DOHH2 (cell line): ENCODE data around the gene SYTL1.
A peak's percentile ranks its signal among the peaks of the same experiment; 100 is the strongest.

ENCODE experiments used
- H3F3A ChIP-seq: fragments of 200-600 bp; sonication (generic), shearing (Covaris generic); 2 replicates; pipeline ENCODE4 v1.6.0; 2016; ENCODE audit warnings: antibody characterized with exemption, mild to moderate bottlenecking; ENCODE audit not compliant: control insufficient read depth, insufficient read depth
- H3K27ac ChIP-seq: fragments of 200-600 bp; sonication (generic); 2 replicates; pipeline ENCODE4 v1.5.1; 2014; ENCODE audit warnings: low read depth, mild to moderate bottlenecking, low read length, moderate library complexity
- H3K27me3 ChIP-seq: fragments of 200-600 bp; sonication (generic); 2 replicates; pipeline ENCODE4 v1.6.1; 2014; ENCODE audit warnings: mild to moderate bottlenecking, low read length, mixed read lengths; ENCODE audit not compliant: control insufficient read depth
- H3K36me3 ChIP-seq: fragments of 200-600 bp; sonication (generic); 2 replicates; pipeline ENCODE4 v1.6.1; 2014; ENCODE audit warnings: mild to moderate bottlenecking, low read length, moderate library complexity, mixed read lengths; ENCODE audit not compliant: control insufficient read depth
- H3K4me1 ChIP-seq: fragments of 200-600 bp; sonication (generic); 2 replicates; pipeline ENCODE4 v1.6.1; 2014; ENCODE audit warnings: mild to moderate bottlenecking, low read length, mixed read lengths; ENCODE audit not compliant: control insufficient read depth
- H3K4me2 ChIP-seq: fragments of 200-600 bp; sonication (generic); 2 replicates; pipeline ENCODE4 v1.6.0; 2014; ENCODE audit warnings: mild to moderate bottlenecking, low read length, moderate library complexity
- H3K4me3 ChIP-seq: fragments of 200-600 bp; sonication (generic); 2 replicates; pipeline ENCODE4 v1.5.1; 2014; ENCODE audit warnings: mild to moderate bottlenecking, low read length, mixed read lengths
- H3K79me2 ChIP-seq: fragments of 200-600 bp; sonication (generic); 2 replicates; pipeline ENCODE4 v1.6.1; 2014; ENCODE audit warnings: mild to moderate bottlenecking, low read length, mixed read lengths; ENCODE audit not compliant: control insufficient read depth
- H3K9me2 ChIP-seq: fragments of 200-600 bp; sonication (generic); replicated peaks from 2 replicates; pipeline ENCODE4 v1.6.1; 2014; ENCODE audit warnings: mild to moderate bottlenecking, low read length, mixed read lengths; ENCODE audit not compliant: control insufficient read depth
- H3K9me3 ChIP-seq: fragments of 200-600 bp; sonication (generic); 2 replicates; pipeline ENCODE4 v1.6.1; 2014; ENCODE audit warnings: antibody characterized with exemption, low read length, mixed read lengths; ENCODE audit not compliant: control insufficient read depth, insufficient read depth
- H4K20me1 ChIP-seq: fragments of 200-600 bp; sonication (generic); 2 replicates; pipeline ENCODE4 v1.6.0; 2014; ENCODE audit warnings: low read depth, mild to moderate bottlenecking, antibody characterized with exemption, low read length, moderate library complexity; ENCODE audit not compliant: control insufficient read depth, insufficient read depth
- CTCF ChIP-seq: fragments of 200-600 bp; sonication (generic); IDR thresholded peaks from one replicate; pipeline ENCODE4 v1.5.1; 2014; ENCODE audit warnings: antibody characterized with exemption, mild to moderate bottlenecking, low read depth, low read length; ENCODE audit not compliant: poor library complexity, severe bottlenecking
- EZH2phosphoT487 ChIP-seq: fragments of 200-600 bp; sonication (generic); IDR thresholded peaks from 2 replicates; pipeline ENCODE4 v1.6.1; 2017; ENCODE audit warnings: borderline replicate concordance, mild to moderate bottlenecking, antibody characterized with exemption, low read length, moderate library complexity, mixed read lengths

Gene SYTL1

GRCh38 chr1:27361553-27361952, 19.7 kb downstream of the SYTL1 start:
- Histone ChIP-seq H3K9me3 (no peaks in the 10 kb centered on the region), H3K27me3 (peaks cover 30% of the 10 kb centered on the region), H3K4me2 (no peak overlapping the region), H3K4me1 (peaks cover 43% of the 10 kb centered on the region), H3K79me2 (no peaks in the 10 kb centered on the region), H3K36me3 (no peaks in the 10 kb centered on the region), H4K20me1 (no peaks in the 10 kb centered on the region), H3K9me2 (no peaks in the 10 kb centered on the region), H3K27ac (no peak overlapping the region), H3F3A (no peaks in the 10 kb centered on the region), H3K4me3 (no peak overlapping the region)
- TF ChIP-seq CTCF (no peak), EZH2phosphoT487 (no peak)

- Histone ChIP-seq H3K79me2 (no peaks in the 10 kb centered on the region), H4K20me1 (no peaks in the 10 kb centered on the region), H3K4me3 (no peak overlapping the region), H3K4me2 (no peak overlapping the region), H3K27me3 (peaks cover 32% of the 10 kb centered on the region), H3K9me3 (no peaks in the 10 kb centered on the region), H3K27ac (no peak overlapping the region), H3K36me3 (no peaks in the 10 kb centered on the region), H3K9me2 (no peaks in the 10 kb centered on the region), H3F3A (peaks cover 3% of the 10 kb centered on the region; the same call in 1 of the 2 replicates), H3K4me1 (peaks cover 40% of the 10 kb centered on the region)
- no peak for TF ChIP-seq CTCF
- no peak for TF ChIP-seq EZH2phosphoT487
Observed at GRCh38 chr1:27363766-27364695, 22.2 kb downstream of the SYTL1 start.

- Histone ChIP-seq H3K4me1 (peaks cover 45% of the 10 kb centered on the region), H3K27ac (peak overlapping the region; percentile 9; the same call in 1 of the 2 replicates), H3F3A (peaks cover 3% of the 10 kb centered on the region; the same call in 1 of the 2 replicates)
Observed at GRCh38 chr1:27364696-27365371, 23.0 kb downstream of the SYTL1 start.

More at GRCh38 chr1:27364696-27365371, 23.0 kb downstream of the SYTL1 start:
- Histone ChIP-seq H3K9me2 (no peaks in the 10 kb centered on the region), H4K20me1 (no peaks in the 10 kb centered on the region), H3K4me2 (peak overlapping the region; percentile 99), H3K4me3 (peak overlapping the region; percentile 83), H3K9me3 (no peaks in the 10 kb centered on the region), H3K79me2 (no peaks in the 10 kb centered on the region), H3K36me3 (no peaks in the 10 kb centered on the region), H3K27me3 (peaks cover 25% of the 10 kb centered on the region)
- TF ChIP-seq CTCF (no peak), EZH2phosphoT487 (no peak)
